NCI-H2107 treated with DMSO at 0.1 percent for 48 hours (cell line): ENCODE results near the gene C11orf21.
"Not testable (repeated sequence)": the region's sequence is repeated elsewhere in the genome, so short reads cannot be mapped to it uniquely, and the experiment has no call there.

Experiments used
- DNase-seq: peaks from one replicate; lab custom pipeline; 2025; ENCODE audit not compliant: unreplicated experiment; lab: John Stamatoyannopoulos, UW

The C11orf21 gene

GRCh38 chr11:2298131-2298794 is 3.5 kb downstream of the C11orf21 start:
- no peak for DNase-seq

- DNase-seq, result no peak
Measured at GRCh38 chr11:2297623-2298030, 4.1 kb downstream of the C11orf21 start.

- DNase-seq, result no peak
Measured at GRCh38 chr11:2296913-2297622, 4.7 kb downstream of the C11orf21 start.

GRCh38 chr11:2295971-2296912 is 5.5 kb downstream of the C11orf21 start:
- DNase-seq, result no peak

GRCh38 chr11:2294926-2295290 is 6.8 kb downstream of the C11orf21 start:
- no peak for DNase-seq

- DNase-seq, result no peak
Measured at GRCh38 chr11:2293984-2294925, 7.5 kb downstream of the C11orf21 start.

- DNase-seq, result no peak
Measured at GRCh38 chr11:2293531-2293971, 8.2 kb downstream of the C11orf21 start.

GRCh38 chr11:2290351-2290841 is 11.3 kb downstream of the C11orf21 start:
- no peak for DNase-seq

GRCh38 chr11:2289859-2290258 is 11.9 kb downstream of the C11orf21 start:
- DNase-seq, result no peak

GRCh38 chr11:2289350-2289749 is 12.4 kb downstream of the C11orf21 start:
- no peak for DNase-seq

GRCh38 chr11:2287091-2287490 is 14.6 kb downstream of the C11orf21 start:
- DNase-seq, result no peak

GRCh38 chr11:2286350-2286749 is 15.4 kb downstream of the C11orf21 start:
- DNase-seq, result not testable (repeated sequence)

- DNase-seq, result no peak
Measured at GRCh38 chr11:2280208-2280607, 21.5 kb downstream of the C11orf21 start.

GRCh38 chr11:2277933-2278523 is 23.7 kb downstream of the C11orf21 start:
- DNase-seq, result no peak

- no peak for DNase-seq
Measured at GRCh38 chr11:2277008-2277346, 24.7 kb downstream of the C11orf21 start.

GRCh38 chr11:2276280-2277007 is 25.3 kb downstream of the C11orf21 start:
- DNase-seq, result no peak

- no peak for DNase-seq
Measured at GRCh38 chr11:2275334-2276279, 26.1 kb downstream of the C11orf21 start.

GRCh38 chr11:2273771-2274170 is 27.9 kb downstream of the C11orf21 start:
- no peak for DNase-seq
